Testis (tissue), 2 donors: ENCODE results near the gene CDC42BPB.

Experiments
- POLR2A ChIP-seq: fragments of 450-650 bp; IDR thresholded peaks from one replicate; pipeline ENCODE4 v1.6.1; 2017; ENCODE audit warnings: antibody characterized with exemption, mild to moderate bottlenecking, moderate library complexity
- TF ChIP-seq, protein P1 (sequence below), 3 experiments: fragments of 450-650 bp in 2 of 3; fragments of 200-600 bp in 1 of 3; sonication (generic) in 1 of 3; IDR thresholded peaks; one replicate each; pipeline ENCODE4 v1.5.1; 2016 to 2019; ENCODE audit warnings: antibody characterized with exemption in 3 of 3, mild to moderate bottlenecking in 2 of 3, moderate library complexity in 1 of 3

GRCh38 chr14:102897299-102898027 lies 159.9 kb downstream of the CDC42BPB start:
- TF ChIP-seq, protein P1, sequence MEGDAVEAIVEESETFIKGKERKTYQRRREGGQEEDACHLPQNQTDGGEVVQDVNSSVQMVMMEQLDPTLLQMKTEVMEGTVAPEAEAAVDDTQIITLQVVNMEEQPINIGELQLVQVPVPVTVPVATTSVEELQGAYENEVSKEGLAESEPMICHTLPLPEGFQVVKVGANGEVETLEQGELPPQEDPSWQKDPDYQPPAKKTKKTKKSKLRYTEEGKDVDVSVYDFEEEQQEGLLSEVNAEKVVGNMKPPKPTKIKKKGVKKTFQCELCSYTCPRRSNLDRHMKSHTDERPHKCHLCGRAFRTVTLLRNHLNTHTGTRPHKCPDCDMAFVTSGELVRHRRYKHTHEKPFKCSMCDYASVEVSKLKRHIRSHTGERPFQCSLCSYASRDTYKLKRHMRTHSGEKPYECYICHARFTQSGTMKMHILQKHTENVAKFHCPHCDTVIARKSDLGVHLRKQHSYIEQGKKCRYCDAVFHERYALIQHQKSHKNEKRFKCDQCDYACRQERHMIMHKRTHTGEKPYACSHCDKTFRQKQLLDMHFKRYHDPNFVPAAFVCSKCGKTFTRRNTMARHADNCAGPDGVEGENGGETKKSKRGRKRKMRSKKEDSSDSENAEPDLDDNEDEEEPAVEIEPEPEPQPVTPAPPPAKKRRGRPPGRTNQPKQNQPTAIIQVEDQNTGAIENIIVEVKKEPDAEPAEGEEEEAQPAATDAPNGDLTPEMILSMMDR (IDR thresholded peaks at IDR 0.05) = no peak
- TF ChIP-seq POLR2A = no peak
